ENCODE results near the gene TLCD3B.

The TLCD3B gene

DNA sequence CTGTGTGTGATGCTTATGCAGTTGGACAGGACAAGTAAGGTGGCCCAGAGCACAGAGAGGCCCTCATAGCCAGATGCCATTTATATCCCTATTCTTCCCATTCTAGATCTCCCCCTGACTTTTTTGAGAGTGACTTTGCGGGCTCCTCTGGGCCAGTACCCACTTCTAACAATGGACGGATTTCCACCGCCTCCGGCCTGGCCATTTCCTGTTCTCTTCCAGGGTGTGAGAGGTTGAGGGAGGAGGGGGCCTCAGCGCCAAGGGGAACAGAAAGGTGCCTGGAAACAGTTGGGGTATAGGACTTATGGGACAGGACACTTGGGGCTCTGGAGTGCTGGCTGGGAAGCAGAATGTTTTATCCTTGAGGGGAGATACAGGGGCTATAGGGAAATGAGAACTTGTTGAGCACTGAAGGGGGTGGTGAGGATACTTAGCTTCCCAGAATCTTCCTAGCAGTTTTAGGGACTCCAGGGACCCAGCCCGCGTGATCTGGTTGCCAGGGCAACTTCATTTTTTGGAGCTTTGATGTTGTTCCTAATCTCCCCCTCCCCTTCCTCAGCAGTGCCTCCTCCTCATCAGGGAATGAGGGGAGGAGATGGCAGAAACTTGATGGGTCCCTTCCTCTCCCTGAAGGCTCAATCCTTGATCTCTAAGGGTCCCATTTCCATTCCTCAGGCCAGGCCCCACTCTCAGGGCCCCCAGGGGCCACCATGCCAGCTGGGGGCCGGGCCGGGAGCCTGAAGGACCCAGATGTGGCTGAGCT lies 53.8 kb downstream of the TLCD3B start:
- Histone ChIP-seq H3K4me1 (ENCODE audit: control insufficient read depth, low read length) (peaks cover 30% of the 10 kb centered on the region), H3K79me2 (ENCODE audit: control insufficient read depth, low read length) (peaks cover 45% of the 10 kb centered on the region), H3K9me3 (ENCODE audit: control insufficient read depth, insufficient read depth, low read length) (peaks cover 7% of the 10 kb centered on the region; the same call in 1 of the 2 replicates), H3K36me3 (ENCODE audit: control insufficient read depth, low read length) (peaks cover 81% of the 10 kb centered on the region), H3K9me2 (replicated peaks; ENCODE audit: control insufficient read depth, low read length) (no peaks in the 10 kb centered on the region), H3K27me3 (ENCODE audit: control insufficient read depth, low read length) (no peaks in the 10 kb centered on the region), H3K4me3 (ENCODE audit: low read length) (no peak overlapping the region), H3F3A (ENCODE audit: control insufficient read depth, insufficient read depth) (0 out of 2 replicates have a peak, but pooled peaks cover 2% of the 10 kb centered on the region), H3K4me2 (ENCODE audit: low read length) (no peak overlapping the region; the same call in 1 of the 2 replicates), H4K20me1 (ENCODE audit: control insufficient read depth, insufficient read depth, low read depth, low read length) (peaks cover 10% of the 10 kb centered on the region), H3K27ac (ENCODE audit: low read depth, low read length) (no peak overlapping the region)
- TF ChIP-seq EZH2phosphoT487 (IDR thresholded peaks at IDR 0.05; ENCODE audit: borderline replicate concordance, low read length) = no peak

DNA sequence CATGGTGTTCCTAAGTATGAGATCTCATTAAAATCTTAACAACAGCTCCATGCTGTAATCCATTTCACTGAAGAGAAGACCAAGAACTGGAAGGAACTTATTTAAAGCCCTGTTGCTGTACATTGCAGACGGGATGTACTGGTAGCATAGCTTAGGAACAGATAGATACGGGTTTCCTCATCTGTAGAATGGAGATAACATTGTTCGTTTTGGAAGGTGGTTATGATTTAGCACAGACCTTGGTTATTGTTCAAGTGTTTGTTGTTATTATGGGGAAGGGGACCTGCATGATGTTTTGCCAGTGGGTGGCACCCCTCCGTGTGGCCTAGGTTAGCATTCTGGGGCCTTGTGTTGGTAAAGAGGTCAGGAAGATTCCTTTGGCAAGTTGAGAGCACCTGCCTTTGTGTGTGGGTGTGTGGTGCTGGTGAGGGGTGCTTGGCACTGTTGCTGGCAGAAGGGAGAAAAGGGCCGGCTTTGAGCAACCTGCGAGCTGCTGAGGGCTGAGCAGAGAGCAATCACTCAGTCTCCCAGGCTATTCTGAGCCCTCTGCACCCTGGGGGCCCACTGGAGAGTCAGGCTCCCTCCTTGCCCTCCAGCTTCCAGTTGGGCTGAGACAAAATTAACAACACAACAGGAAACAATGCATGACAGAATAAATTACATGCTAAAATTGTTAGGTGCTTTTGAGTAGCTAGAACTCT lies 55.1 kb downstream of the TLCD3B start:
- peaks cover 10% of the 10 kb centered on the region for H4K20me1 ChIP-seq (ENCODE audit: control insufficient read depth, insufficient read depth, low read depth, low read length)

DNA sequence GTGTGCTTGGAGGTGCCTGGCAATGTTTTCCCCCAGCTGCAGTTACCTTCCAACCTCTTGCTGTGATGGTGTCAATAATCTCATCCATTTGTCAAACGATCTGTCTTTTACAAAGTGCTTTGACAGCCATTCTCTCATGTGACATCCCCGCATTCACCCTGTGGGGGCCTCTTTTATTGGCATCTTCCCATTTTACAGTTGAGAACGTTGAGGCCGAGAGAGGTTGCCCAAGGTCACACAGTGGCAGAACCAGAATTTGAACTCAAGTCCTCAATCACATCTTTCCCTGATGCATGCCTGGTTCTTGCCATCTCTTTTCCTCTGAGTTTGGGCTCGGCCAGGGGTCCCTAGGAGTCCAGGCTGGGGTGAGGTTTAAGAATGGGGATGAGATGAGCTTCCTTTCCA lies 55.9 kb downstream of the TLCD3B start:
- no peaks in the 10 kb centered on the region for H3K27me3 ChIP-seq (ENCODE audit: control insufficient read depth, low read length)
- no peaks in the 10 kb centered on the region for H3K9me2 ChIP-seq (replicated peaks; ENCODE audit: control insufficient read depth, low read length)
- H4K20me1 ChIP-seq (ENCODE audit: control insufficient read depth, insufficient read depth, low read depth, low read length) = peaks cover 10% of the 10 kb centered on the region
- TF ChIP-seq EZH2phosphoT487 (IDR thresholded peaks at IDR 0.05; ENCODE audit: borderline replicate concordance, low read length) = no peak
- TF ChIP-seq, protein P1, sequence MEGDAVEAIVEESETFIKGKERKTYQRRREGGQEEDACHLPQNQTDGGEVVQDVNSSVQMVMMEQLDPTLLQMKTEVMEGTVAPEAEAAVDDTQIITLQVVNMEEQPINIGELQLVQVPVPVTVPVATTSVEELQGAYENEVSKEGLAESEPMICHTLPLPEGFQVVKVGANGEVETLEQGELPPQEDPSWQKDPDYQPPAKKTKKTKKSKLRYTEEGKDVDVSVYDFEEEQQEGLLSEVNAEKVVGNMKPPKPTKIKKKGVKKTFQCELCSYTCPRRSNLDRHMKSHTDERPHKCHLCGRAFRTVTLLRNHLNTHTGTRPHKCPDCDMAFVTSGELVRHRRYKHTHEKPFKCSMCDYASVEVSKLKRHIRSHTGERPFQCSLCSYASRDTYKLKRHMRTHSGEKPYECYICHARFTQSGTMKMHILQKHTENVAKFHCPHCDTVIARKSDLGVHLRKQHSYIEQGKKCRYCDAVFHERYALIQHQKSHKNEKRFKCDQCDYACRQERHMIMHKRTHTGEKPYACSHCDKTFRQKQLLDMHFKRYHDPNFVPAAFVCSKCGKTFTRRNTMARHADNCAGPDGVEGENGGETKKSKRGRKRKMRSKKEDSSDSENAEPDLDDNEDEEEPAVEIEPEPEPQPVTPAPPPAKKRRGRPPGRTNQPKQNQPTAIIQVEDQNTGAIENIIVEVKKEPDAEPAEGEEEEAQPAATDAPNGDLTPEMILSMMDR (IDR thresholded peaks at IDR 0.05; ENCODE audit: low read depth, low read length, poor library complexity, severe bottlenecking) = no peak
- H3F3A ChIP-seq (ENCODE audit: control insufficient read depth, insufficient read depth) = 0 out of 2 replicates have a peak, but pooled peaks cover 6% of the 10 kb centered on the region
- peaks cover 7% of the 10 kb centered on the region; the same call in 1 of the 2 replicates for H3K9me3 ChIP-seq (ENCODE audit: control insufficient read depth, insufficient read depth, low read length)
- peaks cover 45% of the 10 kb centered on the region for H3K79me2 ChIP-seq (ENCODE audit: control insufficient read depth, low read length)
- H3K4me3 ChIP-seq (ENCODE audit: low read length) = peak overlapping the region; percentile 99
- peaks cover 30% of the 10 kb centered on the region for H3K4me1 ChIP-seq (ENCODE audit: control insufficient read depth, low read length)
- H3K36me3 ChIP-seq (ENCODE audit: control insufficient read depth, low read length) = peaks cover 65% of the 10 kb centered on the region
- no peak overlapping the region for H3K27ac ChIP-seq (ENCODE audit: low read depth, low read length)
- peak overlapping the region; percentile 97 for H3K4me2 ChIP-seq (ENCODE audit: low read length)

More for the DNA sequence above, 55.1 kb downstream of the TLCD3B start:
- no peaks in the 10 kb centered on the region for H3K9me2 ChIP-seq (replicated peaks; ENCODE audit: control insufficient read depth, low read length)
- no peak overlapping the region for H3K27ac ChIP-seq (ENCODE audit: low read depth, low read length)
- peak overlapping the region; percentile 97 for H3K4me2 ChIP-seq (ENCODE audit: low read length)
- peaks cover 7% of the 10 kb centered on the region; the same call in 1 of the 2 replicates for H3K9me3 ChIP-seq (ENCODE audit: control insufficient read depth, insufficient read depth, low read length)
- peaks cover 45% of the 10 kb centered on the region for H3K79me2 ChIP-seq (ENCODE audit: control insufficient read depth, low read length)
- peak overlapping the region; percentile 99 for H3K4me3 ChIP-seq (ENCODE audit: low read length)
- H3K4me1 ChIP-seq (ENCODE audit: control insufficient read depth, low read length) = peaks cover 30% of the 10 kb centered on the region
- H3F3A ChIP-seq (ENCODE audit: control insufficient read depth, insufficient read depth) = 0 out of 2 replicates have a peak, but pooled peaks cover 6% of the 10 kb centered on the region
- peaks cover 73% of the 10 kb centered on the region for H3K36me3 ChIP-seq (ENCODE audit: control insufficient read depth, low read length)
- no peaks in the 10 kb centered on the region for H3K27me3 ChIP-seq (ENCODE audit: control insufficient read depth, low read length)
- TF ChIP-seq, protein P1 (IDR thresholded peaks at IDR 0.05; ENCODE audit: low read depth, low read length, poor library complexity, severe bottlenecking) = peak; percentile 8
- no peak for TF ChIP-seq EZH2phosphoT487 (IDR thresholded peaks at IDR 0.05; ENCODE audit: borderline replicate concordance, low read length)
